WTC11 (cell line): Measurements from ENCODE around the gene OR5B21. TPM values are rescaled to one million over a fixed set of nuclear protein-coding genes. Genes with fewer than 3 reads are reported as not detected.
A peak's percentile ranks its signal among the peaks of the same experiment; 100 is the strongest.

Source experiments
- ATAC-seq: fragments of 200-7000 bp; cut with Tn5 transposase; 2 replicates; pipeline ENCODE4 v1.10.0; 2021; ENCODE audit warnings: mild to moderate bottlenecking, moderate library complexity
- Bru-seq: library from RNA; stranded (reverse); fragments of 400-500 nt; gene quantifications from one replicate; lab custom pipeline; 2021; lab: Mats Ljungman, UMichigan
- CTCF ChIA-PET: fragments of 300-600 bp; sonication (Branson Sonifier 250); formaldehyde crosslinking; loops from one replicate; lab custom pipeline; 2021; ENCODE audit warnings: antibody characterized with exemption; lab: Charles Lee
- POLR2A ChIA-PET: fragments of 350-600 bp; sonication (Branson Sonifier 250); formaldehyde crosslinking; loops from one replicate; lab custom pipeline; 2021; ENCODE audit warnings: antibody characterized with exemption; lab: Charles Lee
- DNase-seq: peaks from one replicate; pipeline ENCODE4 v3.0.0; 2021; ENCODE audit warnings: low spot score
- H3K27ac Mint-ChIP-seq: 2 replicates; pipeline ENCODE4 v1.8.0; 2021; ENCODE audit warnings: mixed read lengths
- H3K27me3 Mint-ChIP-seq: 2 replicates; pipeline ENCODE4 v1.8.0; 2021; ENCODE audit warnings: low read depth, mild to moderate bottlenecking, moderate library complexity, mixed read lengths
- H3K36me3 Mint-ChIP-seq: 2 replicates; pipeline ENCODE4 v1.8.0; 2021; ENCODE audit warnings: mixed read lengths
- H3K4me1 Mint-ChIP-seq: 2 replicates; pipeline ENCODE4 v1.8.0; 2022; ENCODE audit warnings: mixed read lengths
- H3K4me3 Mint-ChIP-seq: 2 replicates; pipeline ENCODE4 v1.8.0; 2021; ENCODE audit warnings: mild to moderate bottlenecking, moderate library complexity, mixed read lengths
- H3K9me3 Mint-ChIP-seq: 2 replicates; pipeline ENCODE4 v1.8.0; 2021; ENCODE audit warnings: mixed read lengths
- CDX4 ChIP-seq: fragments of 250-450 bp; sonication (Bioruptor Pico); IDR thresholded peaks from 2 replicates; pipeline ENCODE4 v1.9.0; 2021; ENCODE audit warnings: moderate library complexity, mild to moderate bottlenecking, inconsistent platforms, borderline replicate concordance
- CREB1 ChIP-seq: sonication (generic); formaldehyde crosslinking; IDR thresholded peaks from 2 replicates; pipeline ENCODE4 v1.8.0; 2023; ENCODE audit warnings: mild to moderate bottlenecking, missing genetic modification reagents
- CREM ChIP-seq: sonication (generic); formaldehyde crosslinking; IDR thresholded peaks from 2 replicates; pipeline ENCODE4 v1.8.1; 2022; ENCODE audit warnings: mild to moderate bottlenecking, missing genetic modification reagents, moderate library complexity
- IRF2 ChIP-seq: sonication (generic); formaldehyde crosslinking; IDR thresholded peaks from 2 replicates; pipeline ENCODE4 v1.8.0; 2022; ENCODE audit warnings: low read depth, missing genetic modification reagents, borderline replicate concordance
- NFATC4 ChIP-seq: fragments of 250-450 bp; sonication (Bioruptor Pico); IDR thresholded peaks from 2 replicates; pipeline ENCODE4 v1.9.0; 2021; ENCODE audit warnings: mild to moderate bottlenecking
- NFE2L1 ChIP-seq: sonication (generic); formaldehyde crosslinking; IDR thresholded peaks from 2 replicates; pipeline ENCODE4 v1.8.1; 2023; ENCODE audit warnings: missing genetic modification reagents
- NFYB ChIP-seq: sonication (generic); formaldehyde crosslinking; conservative IDR thresholded peaks from 2 replicates; pipeline ENCODE4 v1.8.0; 2022; ENCODE audit warnings: low read depth, missing genetic modification reagents
- PRDM15 ChIP-seq: sonication (generic); formaldehyde crosslinking; IDR thresholded peaks from 2 replicates; pipeline ENCODE4 v1.8.0; 2022; ENCODE audit warnings: missing genetic modification reagents
- RELA ChIP-seq: sonication (generic); formaldehyde crosslinking; IDR thresholded peaks from 2 replicates; pipeline ENCODE4 v1.8.1; 2022; ENCODE audit warnings: missing genetic modification reagents, mild to moderate bottlenecking, borderline replicate concordance
- SMAD3 ChIP-seq: sonication (generic); formaldehyde crosslinking; IDR thresholded peaks from 2 replicates; pipeline ENCODE4 v1.8.0; 2022; ENCODE audit warnings: missing genetic modification reagents, mild to moderate bottlenecking, borderline replicate concordance
- SMAD4 ChIP-seq: sonication (generic); formaldehyde crosslinking; IDR thresholded peaks from 2 replicates; pipeline ENCODE4 v1.8.0; 2022; ENCODE audit warnings: mild to moderate bottlenecking, missing genetic modification reagents
- TEAD4 ChIP-seq: sonication (generic); formaldehyde crosslinking; IDR thresholded peaks from 2 replicates; pipeline ENCODE4 v1.8.0; 2022; ENCODE audit warnings: mild to moderate bottlenecking, missing genetic modification reagents
- ZBTB21 ChIP-seq: sonication (generic); formaldehyde crosslinking; IDR thresholded peaks from 2 replicates; pipeline ENCODE4 v1.8.1; 2023; ENCODE audit warnings: mild to moderate bottlenecking, missing genetic modification reagents, borderline replicate concordance
- ZBTB43 ChIP-seq: sonication (generic); formaldehyde crosslinking; IDR thresholded peaks from 2 replicates; pipeline ENCODE4 v1.8.1; 2023; ENCODE audit warnings: mild to moderate bottlenecking, missing genetic modification reagents
- ZNF121 ChIP-seq: sonication (generic); formaldehyde crosslinking; IDR thresholded peaks from 2 replicates; pipeline ENCODE4 v1.8.0; 2023; ENCODE audit warnings: missing genetic modification reagents
- ZNF232 ChIP-seq: sonication (generic); formaldehyde crosslinking; IDR thresholded peaks from 2 replicates; pipeline ENCODE4 v1.8.0; 2022; ENCODE audit warnings: mild to moderate bottlenecking, missing genetic modification reagents
- long read RNA-seq, 3 experiments: library from RNA in 1 of 3; library from capped mRNA in 1 of 3; library from polyadenylated mRNA in 1 of 3; unstranded in 2 of 3; stranded (forward) in 1 of 3; transcript quantifications; one replicate each; pipeline ENCODE4 v2.0.0, GENCODE V29; 2021
- total RNA-seq: library from RNA; stranded (reverse); gene quantifications from 3 replicates; pipeline ENCODE4 v1.2.3, GENCODE V29; 2021
- TF ChIP-seq, protein P1 (sequence below): sonication (generic); formaldehyde crosslinking; IDR thresholded peaks from 2 replicates; pipeline ENCODE4 v1.8.0; 2023; ENCODE audit warnings: mild to moderate bottlenecking, missing genetic modification reagents

OR5B21 gene
- total RNA-seq (not detected in 3 replicates), Bru-seq, nascent RNA (percentile 19 among the genes with signal in this experiment)
- long read RNA-seq, experiment 1 = 0 reads
- long read RNA-seq, experiment 2 = 0 reads
- long read RNA-seq, experiment 3 = 0 reads

DNA sequence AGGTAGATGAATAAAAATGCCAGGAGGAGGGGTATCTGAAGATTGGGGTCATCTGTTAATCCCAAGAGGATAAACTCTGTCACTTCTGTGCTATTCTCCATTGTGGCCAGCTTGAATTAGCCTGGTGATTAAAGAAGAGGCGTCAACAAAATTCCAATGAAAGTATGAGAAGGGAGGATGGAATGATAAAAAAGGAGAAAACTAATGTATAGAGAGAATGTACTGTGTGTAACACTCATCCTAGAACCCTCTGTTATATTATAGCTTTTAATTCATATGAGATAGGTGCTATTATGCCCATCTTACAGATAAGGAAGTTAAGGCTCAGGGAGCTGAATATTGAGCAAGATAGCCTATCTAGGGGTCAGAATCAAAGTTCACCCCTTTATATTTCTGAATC lies at the start of gene OR5B21:
Gene OR5B21, minus strand, starts transcription at position 101 of the 400 bp plus-strand sequence. Its CDS starts 0 bp downstream, at position 101.
- Mint-ChIP-seq H3K27ac (no peak within 1 kb of the TSS), H3K9me3 (no peaks in the 10 kb centered on the region), H3K4me3 (no peak within 1 kb of the TSS), H3K4me1 (peaks cover 13% of the 10 kb centered on the region), H3K36me3 (no peaks in the 10 kb centered on the region), H3K27me3 (no peaks in the 10 kb centered on the region; the same call in 1 of the 2 replicates)
- no peak for TF ChIP-seq SMAD3
- no peak for TF ChIP-seq NFYB (CRISPR knock-in tag)
- TF ChIP-seq TEAD4 (CRISPR knock-in tag) = no peak
- TF ChIP-seq NFE2L1 (CRISPR knock-in tag) = no peak
- no peak for TF ChIP-seq NFATC4 (CRISPR knock-in tag)
- no peak for DNase-seq
- ChIA-PET CTCF (interaction anchor here (0.9 kb wide), 1 partner anchor 551 kb away, joined by 3 read pairs; no protein-coding TSS in a partner anchor), POLR2A (no interaction called here)
- no peak for ATAC-seq

- Mint-ChIP-seq H3K4me1 (no peaks in the 10 kb centered on the region), H3K27ac (no peak overlapping the region), H3K4me3 (no peak overlapping the region), H3K27me3 (no peaks in the 10 kb centered on the region), H3K9me3 (no peaks in the 10 kb centered on the region), H3K36me3 (no peaks in the 10 kb centered on the region)
- POLR2A ChIA-PET = no interaction called here
- CTCF ChIA-PET = no interaction called here
- TF ChIP-seq ZBTB43 (no peak), SMAD4 (CRISPR knock-in tag) (no peak), ZNF232 (CRISPR knock-in tag) (no peak), CDX4 (CRISPR knock-in tag) (no peak), PRDM15 (CRISPR knock-in tag) (no peak), ZBTB21 (no peak), ZNF121 (CRISPR knock-in tag) (no peak), CREB1 (no peak), RELA (CRISPR knock-in tag) (no peak), IRF2 (CRISPR knock-in tag) (no peak), CREM (CRISPR knock-in tag) (no peak)
- TF ChIP-seq, protein P1, sequence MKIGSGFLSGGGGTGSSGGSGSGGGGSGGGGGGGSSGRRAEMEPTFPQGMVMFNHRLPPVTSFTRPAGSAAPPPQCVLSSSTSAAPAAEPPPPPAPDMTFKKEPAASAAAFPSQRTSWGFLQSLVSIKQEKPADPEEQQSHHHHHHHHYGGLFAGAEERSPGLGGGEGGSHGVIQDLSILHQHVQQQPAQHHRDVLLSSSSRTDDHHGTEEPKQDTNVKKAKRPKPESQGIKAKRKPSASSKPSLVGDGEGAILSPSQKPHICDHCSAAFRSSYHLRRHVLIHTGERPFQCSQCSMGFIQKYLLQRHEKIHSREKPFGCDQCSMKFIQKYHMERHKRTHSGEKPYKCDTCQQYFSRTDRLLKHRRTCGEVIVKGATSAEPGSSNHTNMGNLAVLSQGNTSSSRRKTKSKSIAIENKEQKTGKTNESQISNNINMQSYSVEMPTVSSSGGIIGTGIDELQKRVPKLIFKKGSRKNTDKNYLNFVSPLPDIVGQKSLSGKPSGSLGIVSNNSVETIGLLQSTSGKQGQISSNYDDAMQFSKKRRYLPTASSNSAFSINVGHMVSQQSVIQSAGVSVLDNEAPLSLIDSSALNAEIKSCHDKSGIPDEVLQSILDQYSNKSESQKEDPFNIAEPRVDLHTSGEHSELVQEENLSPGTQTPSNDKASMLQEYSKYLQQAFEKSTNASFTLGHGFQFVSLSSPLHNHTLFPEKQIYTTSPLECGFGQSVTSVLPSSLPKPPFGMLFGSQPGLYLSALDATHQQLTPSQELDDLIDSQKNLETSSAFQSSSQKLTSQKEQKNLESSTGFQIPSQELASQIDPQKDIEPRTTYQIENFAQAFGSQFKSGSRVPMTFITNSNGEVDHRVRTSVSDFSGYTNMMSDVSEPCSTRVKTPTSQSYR (CRISPR knock-in tag) = no peak
- DNase-seq = no peak
- ATAC-seq = no peak
Observed at GRCh38 chr11:58549644-58550043, 41.7 kb upstream of the OR5B21 start.
